HCT116 (cell line): ENCODE data around the gene TMEM123. TPM values are rescaled to one million over a fixed set of nuclear protein-coding genes. Genes with fewer than 3 reads are reported as not detected.

Experiments used
- ATAC-seq: fragments of 200-7000 bp; cut with Tn5 transposase; 2 replicates; pipeline ENCODE4 v1.9.1; 2020; ENCODE audit warnings: mild to moderate bottlenecking, moderate library complexity
- BruUV-seq: library from RNA; stranded (reverse); fragments of 400-500 nt; replicated peaks from 2 replicates; lab custom pipeline; 2021; lab: Mats Ljungman, UMichigan
- CTCF ChIA-PET: fragments of 300-600 bp; sonication (Branson Sonifier 250); formaldehyde crosslinking; loops from one replicate; lab custom pipeline; 2021; ENCODE audit warnings: antibody characterized with exemption; lab: Charles Lee
- POLR2A ChIA-PET: fragments of 300-600, 350-600 bp; sonication (Branson Sonifier 250); formaldehyde crosslinking; loops from one replicate; lab custom pipeline; 2021; ENCODE audit warnings: antibody characterized with exemption; lab: Charles Lee
- RAD21 ChIA-PET, 2 experiments: fragments of 300-600 bp; sonication (Branson Sonifier 250); formaldehyde crosslinking; loops; one replicate each; lab custom pipeline; 2023; ENCODE audit warnings: low total read pairs in 2 of 2; ENCODE audit not compliant: uncharacterized antibody in 2 of 2, unreplicated experiment in 2 of 2, low non-redundant PET in 1 of 2; lab: Charles Lee
- DNase-seq: peaks from one replicate; pipeline ENCODE4 v3.0.0-alpha.2; 2010; ENCODE audit warnings: low read depth, low spot score
- H2AFZ ChIP-seq: fragments of 200-600 bp; shearing (Covaris generic), sonication (generic); 2 replicates; pipeline ENCODE4 v1.6.1; 2017; ENCODE audit warnings: low read depth, mixed run types, mixed read lengths, antibody characterized with exemption, low read length; ENCODE audit not compliant: poor library complexity, severe bottlenecking
- H3K27ac ChIP-seq: 2 replicates; pipeline ENCODE4 v1.5.1; 2012; ENCODE audit warnings: low read depth, low read length
- H3K27me3 ChIP-seq: fragments of 200-600 bp; sonication (generic); 2 replicates; pipeline ENCODE4 v1.6.1; 2016; ENCODE audit warnings: mixed run types, low read length, mixed read lengths; ENCODE audit not compliant: insufficient read depth
- H3K36me3 ChIP-seq, 2 experiments: fragments of 200-500 bp in 1 of 2; fragments of 200-600 bp in 1 of 2; sonication (Bioruptor generic) in 1 of 2; sonication (generic) in 1 of 2; 2 replicates each; pipeline versions ENCODE4 v1.5.1 to v1.6.1; 2014 to 2016; ENCODE audit warnings: low read length in 2 of 2, inconsistent platforms in 1 of 2, mixed read lengths in 1 of 2, mixed run types in 1 of 2; ENCODE audit not compliant: insufficient read depth in 2 of 2, control insufficient read depth in 1 of 2
- H3K4me1 ChIP-seq, 2 experiments: fragments of 200-600 bp in 1 of 2; sonication (generic) in 1 of 2; 2 replicates each; pipeline versions ENCODE4 v1.5.1 to v1.6.1; 2012 to 2017; ENCODE audit warnings: low read length in 2 of 2, inconsistent platforms in 1 of 2, mild to moderate bottlenecking in 1 of 2, mixed read lengths in 1 of 2, mixed run types in 1 of 2, moderate library complexity in 1 of 2; ENCODE audit not compliant: insufficient read depth in 2 of 2, control insufficient read depth in 1 of 2
- H3K4me2 ChIP-seq: fragments of 200-600 bp; sonication (generic); 2 replicates; pipeline ENCODE4 v1.6.1; 2017; ENCODE audit warnings: mixed run types, low read length, mixed read lengths
- H3K4me3 ChIP-seq, 2 experiments: fragments of 200-600 bp in 1 of 2; sonication (generic) in 1 of 2; replicated peaks in 1 of 2; 2 replicates each; pipeline ENCODE4 v1.5.1; 2011 to 2016; ENCODE audit warnings: low read length in 2 of 2, control low read depth in 1 of 2, low read depth in 1 of 2, mild to moderate bottlenecking in 1 of 2, mixed read lengths in 1 of 2, mixed run types in 1 of 2
- H3K79me2 ChIP-seq: fragments of 200-600 bp; sonication (generic); 2 replicates; pipeline ENCODE4 v1.6.1; 2017; ENCODE audit warnings: mild to moderate bottlenecking, mixed run types, low read length, moderate library complexity, mixed read lengths; ENCODE audit not compliant: insufficient read depth
- H3K9ac ChIP-seq: fragments of 200-600 bp; sonication (generic); 2 replicates; pipeline ENCODE4 v1.6.1; 2016; ENCODE audit warnings: low read length, mixed read lengths
- H3K9me2 ChIP-seq: fragments of 200-600 bp; sonication (generic), shearing (Covaris generic); 2 replicates; pipeline ENCODE4 v1.6.1; 2017; ENCODE audit warnings: mixed run types, mild to moderate bottlenecking, moderate library complexity; ENCODE audit not compliant: insufficient read depth
- H3K9me3 ChIP-seq, 2 experiments: fragments of 200-500 bp in 1 of 2; fragments of 200-600 bp in 1 of 2; sonication (Bioruptor generic) in 1 of 2; sonication (generic) in 1 of 2; 2 replicates each; pipeline ENCODE4 v1.6.1; 2014 to 2017; ENCODE audit warnings: low read length in 2 of 2, mixed read lengths in 2 of 2, inconsistent platforms in 1 of 2, low read depth in 1 of 2, mild to moderate bottlenecking in 1 of 2, mixed run types in 1 of 2, moderate library complexity in 1 of 2; ENCODE audit not compliant: control insufficient read depth in 1 of 2, insufficient read depth in 1 of 2
- H4K20me1 ChIP-seq: fragments of 200-600 bp; sonication (generic), shearing (Covaris generic); 2 replicates; pipeline ENCODE4 v1.6.1; 2017; ENCODE audit warnings: mixed run types, mild to moderate bottlenecking, moderate library complexity; ENCODE audit not compliant: insufficient read depth
- CBX3 ChIP-seq: IDR thresholded peaks from 2 replicates; pipeline ENCODE4 v1.6.1; 2012; ENCODE audit warnings: low read depth
- EZH2phosphoT487 ChIP-seq: fragments of 200-600 bp; IDR thresholded peaks from 2 replicates; pipeline ENCODE4 v1.6.1; 2018; ENCODE audit warnings: antibody characterized with exemption, borderline replicate concordance
- FOSL1 ChIP-seq: IDR thresholded peaks from 2 replicates; pipeline ENCODE4 v1.6.1; 2012; ENCODE audit warnings: low read depth
- MAX ChIP-seq: IDR thresholded peaks from 2 replicates; pipeline ENCODE4 v1.6.1; 2012
- POLR2A ChIP-seq: IDR thresholded peaks from 2 replicates; pipeline ENCODE4 v1.7.0; 2011; ENCODE audit warnings: borderline replicate concordance; ENCODE audit not compliant: insufficient read depth, insufficient read length; ENCODE audit errors: extremely low read depth
- SRF ChIP-seq: IDR thresholded peaks from 2 replicates; pipeline ENCODE4 v1.6.1; 2012; ENCODE audit warnings: low read depth
- intact Hi-C: fragments of 100-400 bp; cut with micrococcal nuclease; formaldehyde crosslinking; loops from 2 replicates; pipeline ENCODE4 v1.10.0; 2022
- total RNA-seq: library from RNA; stranded (reverse); gene quantifications from one replicate; pipeline ENCODE4 v1.2.1, GENCODE V29; 2021; ENCODE audit not compliant: unreplicated experiment
- TF ChIP-seq, protein P1 (sequence below): IDR thresholded peaks from 2 replicates; pipeline ENCODE4 v1.6.1; 2012
- TF ChIP-seq, protein P2 (sequence below), 3 experiments: fragments of 200-600 bp in 1 of 3; sonication (generic) in 1 of 3; IDR thresholded peaks in 2 of 3; conservative IDR thresholded peaks in 1 of 3; 2 replicates each; pipeline ENCODE4 v1.5.1; 2012 to 2017; ENCODE audit warnings: low read depth in 2 of 3, low read length in 2 of 3, antibody characterized with exemption in 1 of 3, borderline replicate concordance in 1 of 3, control low read depth in 1 of 3, mild to moderate bottlenecking in 1 of 3, mixed read lengths in 1 of 3, mixed run types in 1 of 3, moderate library complexity in 1 of 3; ENCODE audit not compliant: insufficient read depth in 1 of 3

Gene TMEM123
- total RNA-seq, 1 experiment from 2014 or later: 217 TPM

DNA sequence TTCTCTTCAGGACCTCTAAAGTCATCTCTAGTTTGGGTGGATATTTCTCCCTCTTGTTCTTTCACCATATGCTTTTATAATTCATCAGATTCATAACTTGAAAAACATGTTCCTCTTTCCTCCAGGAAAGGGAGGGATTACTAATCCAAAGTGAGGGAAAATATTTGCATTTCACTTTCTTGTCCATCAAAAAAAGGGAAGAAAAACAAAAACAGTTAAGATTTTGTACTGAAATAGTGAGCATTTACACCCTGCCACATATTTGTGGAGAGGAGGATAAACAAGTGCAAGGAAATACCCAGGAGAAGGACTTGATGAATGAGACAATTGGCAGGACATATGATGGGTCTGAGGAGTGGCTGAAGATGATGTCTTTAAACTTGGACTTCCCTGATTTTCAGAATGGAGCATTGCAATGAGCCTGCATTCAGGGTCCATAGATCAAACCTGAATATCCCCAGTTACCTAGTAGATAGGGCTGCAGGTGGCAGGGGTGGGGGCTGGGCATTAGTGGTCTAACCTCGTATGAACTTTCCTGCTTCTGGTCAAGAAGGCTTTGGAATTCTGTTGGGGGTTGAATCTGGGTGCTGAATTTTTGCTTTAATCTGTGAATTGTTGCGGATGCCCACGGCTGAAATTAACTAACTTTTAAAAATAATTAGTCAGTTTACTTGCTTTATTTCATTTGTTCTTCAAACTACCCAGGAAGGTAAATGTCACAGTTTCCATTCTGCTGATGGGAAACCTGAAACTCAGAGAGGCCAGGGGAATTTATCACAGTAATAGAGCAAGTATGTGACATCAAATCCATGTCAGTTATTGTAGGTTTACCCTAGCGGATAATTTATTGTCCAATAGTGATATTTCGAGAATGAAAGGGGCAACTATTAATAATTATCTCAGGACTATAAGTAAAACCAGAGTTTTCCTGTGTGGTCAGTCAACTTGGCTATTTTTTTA is 36.9 kb upstream of the TMEM123 start:
- Histone ChIP-seq H3K4me3 (no peak overlapping the region), H3K79me2 (no peaks in the 10 kb centered on the region), H3K4me1 (peaks cover 4 to 12% of the 10 kb centered on the region in 2 experiments), H3K9me3 (no peaks in the 10 kb centered on the region), H3K27me3 (no peaks in the 10 kb centered on the region), H3K9me2 (no peaks in the 10 kb centered on the region), H4K20me1 (no peaks in the 10 kb centered on the region), H3K9ac (no peak overlapping the region), H3K4me2 (no peak overlapping the region), H3K27ac (no peak overlapping the region), H3K36me3 (no peaks in the 10 kb centered on the region), H2AFZ (peak overlapping the region; percentile 10)
- ChIA-PET POLR2A (no interaction called here), CTCF (interaction anchor here (1.2 kb wide), 1 partner anchor 123 kb away, joined by 4 read pairs; no protein-coding TSS in a partner anchor), RAD21 (no interaction called here)
- intact Hi-C loops: loop anchor here (10.0 kb wide), 1 partner anchor 475 kb away; no protein-coding TSS in a partner anchor
- ATAC-seq: no peak
- no TSS peak for BruUV-seq
- no peak for TF ChIP-seq MAX
- TF ChIP-seq FOSL1: no peak
- TF ChIP-seq CBX3: no peak
- no peak for TF ChIP-seq EZH2phosphoT487
- TF ChIP-seq SRF: no peak
- TF ChIP-seq, protein P1, sequence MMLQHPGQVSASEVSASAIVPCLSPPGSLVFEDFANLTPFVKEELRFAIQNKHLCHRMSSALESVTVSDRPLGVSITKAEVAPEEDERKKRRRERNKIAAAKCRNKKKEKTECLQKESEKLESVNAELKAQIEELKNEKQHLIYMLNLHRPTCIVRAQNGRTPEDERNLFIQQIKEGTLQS: no peak
- TF ChIP-seq POLR2A: no peak
- TF ChIP-seq, protein P2, sequence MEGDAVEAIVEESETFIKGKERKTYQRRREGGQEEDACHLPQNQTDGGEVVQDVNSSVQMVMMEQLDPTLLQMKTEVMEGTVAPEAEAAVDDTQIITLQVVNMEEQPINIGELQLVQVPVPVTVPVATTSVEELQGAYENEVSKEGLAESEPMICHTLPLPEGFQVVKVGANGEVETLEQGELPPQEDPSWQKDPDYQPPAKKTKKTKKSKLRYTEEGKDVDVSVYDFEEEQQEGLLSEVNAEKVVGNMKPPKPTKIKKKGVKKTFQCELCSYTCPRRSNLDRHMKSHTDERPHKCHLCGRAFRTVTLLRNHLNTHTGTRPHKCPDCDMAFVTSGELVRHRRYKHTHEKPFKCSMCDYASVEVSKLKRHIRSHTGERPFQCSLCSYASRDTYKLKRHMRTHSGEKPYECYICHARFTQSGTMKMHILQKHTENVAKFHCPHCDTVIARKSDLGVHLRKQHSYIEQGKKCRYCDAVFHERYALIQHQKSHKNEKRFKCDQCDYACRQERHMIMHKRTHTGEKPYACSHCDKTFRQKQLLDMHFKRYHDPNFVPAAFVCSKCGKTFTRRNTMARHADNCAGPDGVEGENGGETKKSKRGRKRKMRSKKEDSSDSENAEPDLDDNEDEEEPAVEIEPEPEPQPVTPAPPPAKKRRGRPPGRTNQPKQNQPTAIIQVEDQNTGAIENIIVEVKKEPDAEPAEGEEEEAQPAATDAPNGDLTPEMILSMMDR (IDR thresholded peaks at IDR 0.05 in 2 of 3, conservative IDR thresholded peaks at IDR 0.05 in 1 of 3; ENCODE audit: borderline replicate concordance in 1 of 3, insufficient read depth in 1 of 3, low read depth in 2 of 3, low read length in 2 of 3): no peak
- no peak for DNase-seq
